ENCODE data around the gene BCL2. TPM values are rescaled to one million over a fixed set of nuclear protein-coding genes. Genes with fewer than 3 reads are reported as not detected.

BCL2 gene
- total RNA-seq, 1 donor from 2014 or later, result 145 TPM

DNA sequence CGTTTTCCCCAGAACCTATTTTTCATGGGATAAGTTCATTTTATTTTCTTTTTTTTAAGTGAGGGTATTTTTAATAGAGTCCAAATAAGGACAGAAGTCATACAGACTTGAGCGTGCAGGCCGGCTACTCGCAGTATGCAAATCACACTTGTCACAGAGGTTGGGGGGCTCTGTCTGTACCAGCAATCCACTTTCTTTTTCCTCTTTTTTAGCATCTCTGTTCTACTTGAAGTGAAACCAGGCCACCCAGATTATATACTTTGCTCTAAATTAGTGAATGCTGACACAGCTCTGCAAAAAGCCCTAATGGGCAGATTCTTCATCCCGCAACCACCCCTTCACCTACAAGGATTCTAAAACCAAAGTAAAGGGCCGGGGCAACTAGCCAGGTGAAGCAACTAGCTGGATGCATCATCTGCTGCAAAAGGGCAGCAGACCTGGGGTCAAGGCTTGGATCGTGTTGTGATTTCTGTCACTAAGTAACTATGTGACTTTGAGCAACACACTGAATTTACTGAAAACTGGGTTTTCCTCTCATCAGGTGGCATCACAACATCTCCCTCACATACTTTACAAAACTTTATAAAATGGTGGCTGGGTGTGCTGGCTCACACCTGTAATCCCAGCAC, 29.1 kb upstream of the BCL2 start:
- intact Hi-C loops (cut with micrococcal nuclease), result no loop called here
- H3K27ac Mint-ChIP-seq, result no peak overlapping the region
- CTCF ChIA-PET, result interaction anchor here (0.6 kb wide), 1 partner anchor 91 kb away, joined by 3 read pairs; no protein-coding TSS in a partner anchor
- ATAC-seq (ENCODE audit: low read depth), result no peak
- H3K27me3 Mint-ChIP-seq, result no peaks in the 10 kb centered on the region
- no peaks in the 10 kb centered on the region for H3K9me3 Mint-ChIP-seq
- POLR2A ChIA-PET, result no interaction called here
- no peak for DNase-seq
- H3K36me3 Mint-ChIP-seq (ENCODE audit: low read depth), result peaks cover 61% of the 10 kb centered on the region
- no peak overlapping the region for H3K4me3 Mint-ChIP-seq
- TF ChIP-seq, protein P1, sequence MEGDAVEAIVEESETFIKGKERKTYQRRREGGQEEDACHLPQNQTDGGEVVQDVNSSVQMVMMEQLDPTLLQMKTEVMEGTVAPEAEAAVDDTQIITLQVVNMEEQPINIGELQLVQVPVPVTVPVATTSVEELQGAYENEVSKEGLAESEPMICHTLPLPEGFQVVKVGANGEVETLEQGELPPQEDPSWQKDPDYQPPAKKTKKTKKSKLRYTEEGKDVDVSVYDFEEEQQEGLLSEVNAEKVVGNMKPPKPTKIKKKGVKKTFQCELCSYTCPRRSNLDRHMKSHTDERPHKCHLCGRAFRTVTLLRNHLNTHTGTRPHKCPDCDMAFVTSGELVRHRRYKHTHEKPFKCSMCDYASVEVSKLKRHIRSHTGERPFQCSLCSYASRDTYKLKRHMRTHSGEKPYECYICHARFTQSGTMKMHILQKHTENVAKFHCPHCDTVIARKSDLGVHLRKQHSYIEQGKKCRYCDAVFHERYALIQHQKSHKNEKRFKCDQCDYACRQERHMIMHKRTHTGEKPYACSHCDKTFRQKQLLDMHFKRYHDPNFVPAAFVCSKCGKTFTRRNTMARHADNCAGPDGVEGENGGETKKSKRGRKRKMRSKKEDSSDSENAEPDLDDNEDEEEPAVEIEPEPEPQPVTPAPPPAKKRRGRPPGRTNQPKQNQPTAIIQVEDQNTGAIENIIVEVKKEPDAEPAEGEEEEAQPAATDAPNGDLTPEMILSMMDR (IDR thresholded peaks at IDR 0.05), result no peak
- H3K4me1 Mint-ChIP-seq, result peaks cover 7% of the 10 kb centered on the region

- no peaks in the 10 kb centered on the region for H3K9me3 Mint-ChIP-seq
- no peaks in the 10 kb centered on the region for H3K27me3 Mint-ChIP-seq
- intact Hi-C loops (cut with micrococcal nuclease), result no loop called here
- no peak for DNase-seq
- H3K4me3 Mint-ChIP-seq, result no peak overlapping the region
- TF ChIP-seq, protein P1 (IDR thresholded peaks at IDR 0.05), result no peak
- no peak for ATAC-seq (ENCODE audit: low read depth)
- no peak overlapping the region for H3K27ac Mint-ChIP-seq
- CTCF ChIA-PET, result interaction anchor here (1.1 kb wide), 1 partner anchor 93 kb away, joined by 3 read pairs; no protein-coding TSS in a partner anchor
- POLR2A ChIA-PET, result interaction anchor here (0.7 kb wide), 1 partner anchor 387 kb away, joined by 3 read pairs; no protein-coding TSS in a partner anchor
- peaks cover 65% of the 10 kb centered on the region for H3K36me3 Mint-ChIP-seq (ENCODE audit: low read depth)
- H3K4me1 Mint-ChIP-seq, result peaks cover 7% of the 10 kb centered on the region
These were observed 27.1 kb upstream of the BCL2 start for GRCh38 chr18:63346480-63347183.

DNA sequence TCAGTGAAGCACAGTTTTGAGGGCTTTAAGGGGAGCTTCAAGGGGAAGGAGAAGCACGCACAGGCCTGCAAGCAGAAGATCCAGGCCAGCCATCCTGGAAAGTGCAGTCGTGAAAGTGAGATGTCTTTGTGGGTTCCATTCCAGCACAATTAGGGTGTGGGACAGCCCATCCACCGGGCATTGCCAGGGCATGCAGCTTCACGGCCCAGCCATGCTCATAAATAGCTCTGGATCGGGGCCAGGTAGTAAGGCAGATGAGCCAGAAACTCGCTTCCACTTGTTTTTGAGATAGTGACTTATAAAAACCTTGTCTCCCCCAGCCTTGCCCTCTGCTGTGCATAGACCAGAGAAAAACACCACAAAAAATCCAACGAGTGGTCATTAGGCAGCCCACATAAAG, 26.5 kb upstream of the BCL2 start:
- no peaks in the 10 kb centered on the region for H3K9me3 Mint-ChIP-seq
- H3K27ac Mint-ChIP-seq, result no peak overlapping the region
- intact Hi-C loops (cut with micrococcal nuclease), result no loop called here
- peaks cover 66% of the 10 kb centered on the region for H3K36me3 Mint-ChIP-seq (ENCODE audit: low read depth)
- H3K4me1 Mint-ChIP-seq, result peaks cover 7% of the 10 kb centered on the region
- ATAC-seq (ENCODE audit: low read depth) (no peak), DNase-seq (no peak)
- CTCF ChIA-PET, result no interaction called here
- POLR2A ChIA-PET, result interaction anchor here (0.7 kb wide), 1 partner anchor 387 kb away, joined by 3 read pairs; no protein-coding TSS in a partner anchor
- H3K27me3 Mint-ChIP-seq, result no peaks in the 10 kb centered on the region
- no peak overlapping the region for H3K4me3 Mint-ChIP-seq
- TF ChIP-seq, protein P1 (IDR thresholded peaks at IDR 0.05), result no peak

DNA sequence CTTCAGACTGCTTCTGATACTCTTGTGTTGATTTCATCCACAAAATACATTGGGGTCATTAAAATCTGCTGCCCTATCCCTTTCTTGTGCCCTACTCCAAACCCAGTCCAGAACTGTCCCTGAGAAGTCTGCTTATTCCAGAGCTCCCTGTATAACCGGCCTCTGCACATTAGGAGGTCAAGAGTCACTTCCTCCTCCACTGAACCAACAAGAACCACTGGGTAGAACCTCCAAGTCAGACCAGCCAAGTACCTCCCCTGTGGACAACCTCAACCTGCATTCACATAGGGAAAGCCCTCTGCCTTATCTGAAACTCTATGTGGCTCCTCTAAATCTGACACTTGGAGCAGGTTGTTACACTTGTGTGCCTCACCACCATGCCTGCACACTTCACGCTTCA, 25.3 kb upstream of the BCL2 start:
- no peak for DNase-seq
- Mint-ChIP-seq H3K36me3 (ENCODE audit: low read depth) (peaks cover 68% of the 10 kb centered on the region), H3K4me1 (peaks cover 7% of the 10 kb centered on the region), H3K9me3 (no peaks in the 10 kb centered on the region), H3K27ac (no peak overlapping the region), H3K27me3 (no peaks in the 10 kb centered on the region), H3K4me3 (no peak overlapping the region)
- ChIA-PET POLR2A (interaction anchor here (0.6 kb wide), 1 partner anchor 77 kb away, joined by 3 read pairs; the partner anchor contains the start of gene VPS4B), CTCF (no interaction called here)
- intact Hi-C loops (cut with micrococcal nuclease), result loop anchor here (5.0 kb wide), 1 partner anchor 633 kb away; no protein-coding TSS in a partner anchor
- no peak for ATAC-seq (ENCODE audit: low read depth)
- TF ChIP-seq, protein P1 (IDR thresholded peaks at IDR 0.05), result no peak

DNA sequence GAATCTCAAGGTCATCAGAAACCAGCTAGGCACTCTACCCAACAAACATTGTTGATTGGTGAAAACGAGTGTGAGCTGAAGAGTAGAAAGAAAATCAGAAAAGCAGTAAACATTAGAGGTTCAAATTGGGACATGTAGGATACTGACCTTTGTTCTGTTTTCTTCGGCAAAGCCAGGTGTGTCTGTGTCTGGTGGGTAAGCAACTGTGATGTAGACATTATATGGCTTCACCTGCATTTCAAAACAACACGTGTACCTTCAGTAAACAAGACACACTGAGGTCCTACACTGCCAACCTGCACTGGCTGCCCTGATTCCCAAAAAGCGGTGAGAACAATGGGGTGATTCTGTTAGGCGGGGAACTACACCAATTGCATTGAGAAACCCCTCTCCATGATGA, 24.7 kb upstream of the BCL2 start:
- ATAC-seq (ENCODE audit: low read depth), result no peak
- no peaks in the 10 kb centered on the region for H3K9me3 Mint-ChIP-seq
- ChIA-PET CTCF (no interaction called here), POLR2A (interaction anchor here (0.6 kb wide), 1 partner anchor 78 kb away, joined by 3 read pairs; the partner anchor contains the start of gene VPS4B)
- DNase-seq, result no peak
- H3K4me3 Mint-ChIP-seq, result no peak overlapping the region
- intact Hi-C loops (cut with micrococcal nuclease), result loop anchor here (5.0 kb wide), 1 partner anchor 632 kb away; no protein-coding TSS in a partner anchor
- peaks cover 7% of the 10 kb centered on the region for H3K4me1 Mint-ChIP-seq
- TF ChIP-seq, protein P1 (IDR thresholded peaks at IDR 0.05), result no peak
- no peak overlapping the region for H3K27ac Mint-ChIP-seq
- peaks cover 64% of the 10 kb centered on the region for H3K36me3 Mint-ChIP-seq (ENCODE audit: low read depth)
- no peaks in the 10 kb centered on the region for H3K27me3 Mint-ChIP-seq
